ENCODE results near the gene ZBTB21.
A peak's percentile ranks its signal among the peaks of the same experiment; 100 is the strongest.

The ZBTB21 gene

DNA sequence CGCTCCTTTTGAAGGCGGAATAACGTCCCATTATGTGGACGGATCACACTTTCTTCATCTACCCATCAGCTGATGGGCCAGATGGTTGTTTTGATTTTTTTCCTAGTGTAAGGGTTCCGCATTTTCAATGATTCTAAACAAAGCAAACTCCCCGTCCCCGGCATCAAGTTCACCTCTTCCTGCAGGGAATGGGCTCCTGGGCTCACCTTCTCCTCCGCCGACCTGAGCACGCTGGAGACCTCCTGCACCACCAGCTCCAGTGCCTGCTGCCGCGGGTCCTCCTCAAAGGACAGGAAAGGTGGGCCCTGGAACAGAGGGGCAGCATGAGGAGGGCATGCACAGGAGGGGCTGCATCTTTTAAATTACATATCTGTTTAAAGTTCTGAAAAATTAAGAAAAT, 68.2 kb downstream of the ZBTB21 start:
- no peak overlapping the region for H3K4me2 ChIP-seq (ENCODE audit: insufficient read depth, low read length, poor library complexity, severe bottlenecking)
- no peak overlapping the region for H2BK12ac ChIP-seq (ENCODE audit: low read length)
- H2AFZ ChIP-seq (ENCODE audit: low read length) = no peak overlapping the region
- no peak overlapping the region for H3K14ac ChIP-seq (ENCODE audit: low read length)
- H3K27me3 ChIP-seq (ENCODE audit: control insufficient read depth in 3 of 3, insufficient read depth in 3 of 3, low read depth in 1 of 3, low read length in 3 of 3) = no peaks in the 10 kb centered on the region
- no peak overlapping the region for H3K18ac ChIP-seq (ENCODE audit: low read length)
- no peak overlapping the region for H3K4ac ChIP-seq (ENCODE audit: low read length)
- H3K9ac ChIP-seq (ENCODE audit: low read depth, low read length, poor library complexity) = no peak overlapping the region
- no peak for DNase-seq (ENCODE audit: low spot score)
- H3K27ac ChIP-seq (replicated peaks; ENCODE audit: low read length) = no peak overlapping the region
- no peaks in the 10 kb centered on the region for H3K79me1 ChIP-seq (ENCODE audit: low read depth, low read length)
- H2BK120ac ChIP-seq (ENCODE audit: low read depth, low read length) = no peak overlapping the region
- peaks cover 2% of the 10 kb centered on the region in 2 donors for H3K9me3 ChIP-seq (replicated peaks in 1 of 2; ENCODE audit: control insufficient read depth in 2 of 2, insufficient read depth in 1 of 2, low read depth in 1 of 2, low read length in 2 of 2)
- no peaks in the 10 kb centered on the region for H3K4me1 ChIP-seq (ENCODE audit: control insufficient read depth in 2 of 2, insufficient read depth in 1 of 2, low read depth in 1 of 2, low read length in 2 of 2)
- H2BK15ac ChIP-seq (ENCODE audit: low read length) = no peak overlapping the region
- H4K8ac ChIP-seq (ENCODE audit: low read depth, low read length) = no peak overlapping the region
- H2BK5ac ChIP-seq (ENCODE audit: low read length) = no peak overlapping the region
- peaks cover 0 to 3% of the 10 kb centered on the region in 2 donors for H3K36me3 ChIP-seq (replicated peaks in 1 of 2; ENCODE audit: control insufficient read depth in 2 of 2, insufficient read depth in 2 of 2, low read length in 2 of 2)
- no CpG with 5 or more reads among the region's 12 CpGs for WGBS, 2 donors (ENCODE audit: extremely low coverage in 2 of 2, insufficient read length in 2 of 2, insufficient replicate concordance in 1 of 2)
- no peak overlapping the region for H4K91ac ChIP-seq (ENCODE audit: low read depth, low read length, poor library complexity)
- no peak overlapping the region for H2AK5ac ChIP-seq (ENCODE audit: low read depth, low read length)
- H3K23ac ChIP-seq (ENCODE audit: low read depth, low read length, poor library complexity) = no peak overlapping the region
- no peak overlapping the region for H3K4me3 ChIP-seq (ENCODE audit: low read length in 2 of 2)

GRCh38 chr21:41940431-41940830, 69.7 kb downstream of the ZBTB21 start:
- H3K27ac ChIP-seq (replicated peaks; ENCODE audit: low read length) = no peak overlapping the region
- no peak overlapping the region for H3K14ac ChIP-seq (ENCODE audit: low read length)
- no peak overlapping the region for H3K4me3 ChIP-seq (ENCODE audit: low read length in 2 of 2)
- no peak overlapping the region for H2BK120ac ChIP-seq (ENCODE audit: low read depth, low read length)
- peaks cover 2% of the 10 kb centered on the region in 2 donors for H3K9me3 ChIP-seq (replicated peaks in 1 of 2; ENCODE audit: control insufficient read depth in 2 of 2, insufficient read depth in 1 of 2, low read depth in 1 of 2, low read length in 2 of 2)
- H3K4me1 ChIP-seq (ENCODE audit: control insufficient read depth in 2 of 2, insufficient read depth in 1 of 2, low read depth in 1 of 2, low read length in 2 of 2) = no peaks in the 10 kb centered on the region
- no peaks in the 10 kb centered on the region for H3K27me3 ChIP-seq (ENCODE audit: control insufficient read depth in 3 of 3, insufficient read depth in 3 of 3, low read depth in 1 of 3, low read length in 3 of 3)
- H2BK5ac ChIP-seq (ENCODE audit: low read length) = no peak overlapping the region
- no peak overlapping the region for H4K8ac ChIP-seq (ENCODE audit: low read depth, low read length)
- no peak overlapping the region for H2BK15ac ChIP-seq (ENCODE audit: low read length)
- H3K79me1 ChIP-seq (ENCODE audit: low read depth, low read length) = no peaks in the 10 kb centered on the region
- WGBS, 2 donors (ENCODE audit: extremely low coverage in 2 of 2, insufficient read length in 2 of 2, insufficient replicate concordance in 1 of 2) = no CpG with 5 or more reads among the region's 3 CpGs
- no peak overlapping the region for H3K4ac ChIP-seq (ENCODE audit: low read length)
- H2AK5ac ChIP-seq (ENCODE audit: low read depth, low read length) = no peak overlapping the region
- H3K36me3 ChIP-seq (replicated peaks in 1 of 2; ENCODE audit: control insufficient read depth in 2 of 2, insufficient read depth in 2 of 2, low read length in 2 of 2) = peaks cover 0 to 3% of the 10 kb centered on the region in 2 donors
- no peak overlapping the region for H4K91ac ChIP-seq (ENCODE audit: low read depth, low read length, poor library complexity)
- H3K4me2 ChIP-seq (ENCODE audit: insufficient read depth, low read length, poor library complexity, severe bottlenecking) = no peak overlapping the region
- no peak overlapping the region for H3K18ac ChIP-seq (ENCODE audit: low read length)
- no peak overlapping the region for H3K23ac ChIP-seq (ENCODE audit: low read depth, low read length, poor library complexity)
- DNase-seq (ENCODE audit: low spot score) = no peak
- H2AFZ ChIP-seq (ENCODE audit: low read length) = no peak overlapping the region
- no peak overlapping the region for H3K9ac ChIP-seq (ENCODE audit: low read depth, low read length, poor library complexity)
- H2BK12ac ChIP-seq (ENCODE audit: low read length) = no peak overlapping the region

DNA sequence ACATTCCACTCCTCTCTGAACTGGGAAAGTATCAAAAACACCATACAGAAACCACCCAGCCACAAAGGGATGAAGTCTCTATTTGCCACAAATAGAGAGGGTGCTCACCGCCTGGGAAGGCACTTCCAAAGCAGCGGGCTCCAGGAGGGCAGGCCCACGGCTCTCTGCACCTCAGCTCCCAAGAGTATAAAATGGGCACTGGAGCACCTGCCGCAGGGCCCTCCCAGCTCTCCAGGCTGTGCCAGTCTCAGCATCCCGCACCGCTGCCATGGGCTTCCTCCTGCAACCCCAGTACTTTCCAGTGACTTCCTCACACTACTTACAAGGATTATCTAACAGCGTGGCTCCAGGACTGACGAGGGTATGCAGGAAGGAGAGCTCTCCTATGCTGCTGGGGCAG, 70.8 kb downstream of the ZBTB21 start:
- DNase-seq (ENCODE audit: low spot score) = no peak
- H2BK15ac ChIP-seq (ENCODE audit: low read length) = no peak overlapping the region

More for the DNA sequence above, 70.8 kb downstream of the ZBTB21 start:
- no CpG with 5 or more reads among the region's 8 CpGs for WGBS, 2 donors (ENCODE audit: extremely low coverage in 2 of 2, insufficient read length in 2 of 2, insufficient replicate concordance in 1 of 2)
- no peak overlapping the region for H2AFZ ChIP-seq (ENCODE audit: low read length)
- peak overlapping the region; percentile 45 for H3K23ac ChIP-seq (ENCODE audit: low read depth, low read length, poor library complexity)
- H3K79me1 ChIP-seq (ENCODE audit: low read depth, low read length) = no peaks in the 10 kb centered on the region
- peak overlapping the region; percentile 21 for H3K18ac ChIP-seq (ENCODE audit: low read length)
- H3K4me3 ChIP-seq (ENCODE audit: low read length in 2 of 2) = no peak overlapping the region
- H2BK120ac ChIP-seq (ENCODE audit: low read depth, low read length) = no peak overlapping the region
- H3K27ac ChIP-seq (replicated peaks; ENCODE audit: low read length) = no peak overlapping the region
- H3K9ac ChIP-seq (ENCODE audit: low read depth, low read length, poor library complexity) = peak overlapping the region; percentile 15
- H3K36me3 ChIP-seq (replicated peaks in 1 of 2; ENCODE audit: control insufficient read depth in 2 of 2, insufficient read depth in 2 of 2, low read length in 2 of 2) = peaks cover 0 to 3% of the 10 kb centered on the region in 2 donors
- H2BK12ac ChIP-seq (ENCODE audit: low read length) = no peak overlapping the region
- no peak overlapping the region for H2AK5ac ChIP-seq (ENCODE audit: low read depth, low read length)
- no peak overlapping the region for H2BK5ac ChIP-seq (ENCODE audit: low read length)
- no peaks in the 10 kb centered on the region for H3K9me3 ChIP-seq (replicated peaks in 1 of 2; ENCODE audit: control insufficient read depth in 2 of 2, insufficient read depth in 1 of 2, low read depth in 1 of 2, low read length in 2 of 2)
- no peak overlapping the region for H3K14ac ChIP-seq (ENCODE audit: low read length)
- H3K4ac ChIP-seq (ENCODE audit: low read length) = peak overlapping the region; percentile 6
- H4K8ac ChIP-seq (ENCODE audit: low read depth, low read length) = peak overlapping the region; percentile 55
- no peaks in the 10 kb centered on the region for H3K27me3 ChIP-seq (ENCODE audit: control insufficient read depth in 3 of 3, insufficient read depth in 3 of 3, low read depth in 1 of 3, low read length in 3 of 3)
- no peak overlapping the region for H3K4me2 ChIP-seq (ENCODE audit: insufficient read depth, low read length, poor library complexity, severe bottlenecking)
- no peaks in the 10 kb centered on the region for H3K4me1 ChIP-seq (ENCODE audit: control insufficient read depth in 2 of 2, insufficient read depth in 1 of 2, low read depth in 1 of 2, low read length in 2 of 2)
- no peak overlapping the region for H4K91ac ChIP-seq (ENCODE audit: low read depth, low read length, poor library complexity)

All from neuronal stem cell (in vitro differentiated cells).